HEK293T (cell line): ENCODE data around the gene SLK.

Experiments used
- BHLHE40 ChIP-seq: fragments of 450-650 bp; IDR thresholded peaks from 2 replicates; pipeline ENCODE4 v1.6.1; 2016; ENCODE audit warnings: mild to moderate bottlenecking, moderate library complexity, borderline replicate concordance
- SP1 ChIP-seq: fragments of 450-650 bp; IDR thresholded peaks from 2 replicates; pipeline ENCODE4 v1.6.1; 2017

DNA sequence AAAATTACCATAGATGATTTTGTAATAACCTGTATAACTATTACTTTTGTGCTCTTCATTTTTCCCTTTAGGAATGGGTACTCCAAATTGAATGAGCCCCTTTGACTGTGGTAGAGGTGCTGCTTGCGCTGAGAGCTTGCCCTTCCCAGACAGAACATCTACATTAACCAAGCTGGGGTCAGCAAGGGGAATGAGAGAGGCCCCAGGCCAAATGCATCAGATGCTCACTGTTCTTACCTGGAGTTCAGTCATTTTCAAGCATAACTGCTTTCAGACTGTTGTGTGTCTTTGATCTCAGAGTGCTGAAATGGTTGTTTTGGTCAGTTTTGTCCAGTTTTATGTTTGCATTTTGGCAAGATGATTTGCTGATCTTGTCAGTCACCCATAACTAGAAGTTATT lies 41.3 kb upstream of the SLK start:
- no peak for TF ChIP-seq SP1
- no peak for TF ChIP-seq BHLHE40
